H1 (cell line): ENCODE measurements around the gene RRBP1. TPM values are rescaled to one million over a fixed set of nuclear protein-coding genes. Genes with fewer than 3 reads are reported as not detected.

Source experiments
- ASH2L ChIP-seq: fragments of 200-600, 300-600 bp; sonication (generic); IDR thresholded peaks from one replicate; pipeline ENCODE4 v1.7.1; 2017; ENCODE audit warnings: low read length
- BRCA1 ChIP-seq: IDR thresholded peaks from 2 replicates; pipeline ENCODE4 v1.6.1; 2012; ENCODE audit warnings: low read depth, low read length, improper control_type of control experiment
- CHD7 ChIP-seq: fragments of 300-600 bp; sonication (generic); IDR thresholded peaks from 2 replicates; pipeline ENCODE4 v1.7.1; 2012; ENCODE audit warnings: low read length, moderate library complexity, mild to moderate bottlenecking, inconsistent platforms; ENCODE audit not compliant: insufficient replicate concordance
- HDAC2 ChIP-seq, 2 experiments: fragments of 300-600 bp in 1 of 2; sonication (generic) in 1 of 2; IDR thresholded peaks; 2 replicates each; pipeline ENCODE4 v1.6.1; 2011 to 2012; ENCODE audit warnings: low read depth in 2 of 2, low read length in 2 of 2, mild to moderate bottlenecking in 2 of 2, moderate library complexity in 2 of 2, borderline replicate concordance in 1 of 2, inconsistent platforms in 1 of 2
- MAFK ChIP-seq: IDR thresholded peaks from 2 replicates; pipeline ENCODE4 v1.6.1; 2012; ENCODE audit warnings: low read depth, mild to moderate bottlenecking, improper control_type of control experiment, low read length
- POU5F1 ChIP-seq: IDR thresholded peaks from 2 replicates; pipeline ENCODE4 v1.6.1; 2011; ENCODE audit warnings: low read depth, mild to moderate bottlenecking, low read length, moderate library complexity
- SIRT6 ChIP-seq: IDR thresholded peaks from one replicate; pipeline ENCODE4 v1.7.1; 2012; ENCODE audit warnings: low read length, inconsistent platforms
- SIX5 ChIP-seq: IDR thresholded peaks from 2 replicates; pipeline ENCODE4 v1.6.1; 2011; ENCODE audit warnings: mild to moderate bottlenecking, low read depth, low read length
- polyA plus RNA-seq, 7 experiments: library from polyadenylated mRNA; depleted of rRNA in 3 of 7; stranded (reverse) in 5 of 7; unstranded in 2 of 7; fragments of >200 nt in 5 of 7; fragments of 200-250 nt in 2 of 7; gene quantifications; 1 replicate in 5 of 7; 2 replicates in 1 of 7; 4 replicates in 1 of 7; pipeline versions ENCODE4 v1.2.1 to v1.2.3, GENCODE V29; 2011 to 2013; ENCODE audit warnings: missing spikeins in 2 of 7, mixed read lengths in 2 of 7
- total RNA-seq: library from RNA; stranded (reverse); fragmentation: NEBNext Ultra II Directional; extraction: Animal tissue kit (Norgen Biotek cat#: 25700); gene quantifications from 2 replicates; pipeline ENCODE4 v1.2.1, GENCODE V29; 2021

RRBP1 gene
- total and polyA plus RNA-seq, 2 of the 8 experiments (the other 6 are each of a cell fraction or from before 2014, with no cell fraction given) = 15.9 to 157 TPM

DNA sequence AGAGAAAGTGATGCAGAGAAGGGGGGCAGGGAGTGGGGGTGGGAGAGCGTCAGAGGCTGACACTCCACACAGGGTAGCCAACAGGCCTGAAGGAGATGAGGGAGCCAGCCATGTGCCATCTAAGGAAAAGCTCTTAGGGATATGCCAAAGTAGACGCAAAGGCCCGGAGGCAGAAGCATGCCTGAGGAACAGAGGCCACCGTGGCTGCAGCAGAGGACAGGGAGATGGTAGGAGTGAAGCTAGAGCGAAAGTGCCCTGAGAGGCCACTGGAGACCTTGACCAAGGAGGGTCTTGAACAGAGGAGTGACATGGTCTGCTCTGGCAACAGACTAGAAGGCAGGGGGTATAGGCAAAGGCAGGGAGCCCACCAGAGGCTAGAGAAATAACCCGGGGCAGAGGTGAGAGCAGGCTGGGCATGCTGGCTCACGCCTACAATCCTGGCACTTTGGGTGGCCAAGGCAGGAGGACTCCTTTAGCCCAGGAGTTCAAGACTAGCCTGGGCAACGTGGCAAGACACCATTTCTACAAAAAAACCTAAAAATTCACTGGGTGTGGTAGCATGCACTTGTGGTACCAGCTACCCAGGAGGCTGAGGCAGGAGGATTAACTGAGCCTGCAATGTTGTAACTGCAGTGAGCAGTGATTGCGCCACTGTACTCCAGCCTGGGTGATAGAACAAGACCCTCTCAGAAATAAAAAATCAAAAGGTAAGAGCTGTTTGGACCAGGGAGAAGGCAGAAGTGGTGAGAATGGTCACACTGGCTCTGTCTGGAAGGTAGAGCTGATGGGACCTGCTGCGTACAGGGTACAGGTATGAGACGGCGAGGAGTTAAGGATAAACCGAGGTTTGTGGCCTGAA, 6.3 kb downstream of the RRBP1 start (continued):
- TF ChIP-seq POU5F1 (no peak), SIRT6 (no peak), ASH2L (no peak), SIX5 (no peak), CHD7 (no peak), MAFK (no peak), HDAC2 (IDR thresholded peaks at IDR 0.05; ENCODE audit: borderline replicate concordance in 1 of 2, low read depth in 2 of 2, low read length in 2 of 2) (no peak), BRCA1 (no peak)
- TF ChIP-seq, all 59 proteins: peak for 0
